ENCODE results near the gene ADCY7.

GRCh38 chr16:50292566-50292948 is 26.2 kb downstream of the ADCY7 start:
- TF ChIP-seq ARNTL (CRISPR knock-in tag; IDR thresholded peaks at IDR 0.05; ENCODE audit: borderline replicate concordance, low read depth) (no peak), ESRRG (CRISPR knock-in tag; IDR thresholded peaks at IDR 0.05) (no peak), CREB5 (CRISPR knock-in tag; IDR thresholded peaks at IDR 0.05; ENCODE audit: low read depth) (no peak), GLIS3 (CRISPR knock-in tag; IDR thresholded peaks at IDR 0.05) (no peak), TOX (CRISPR knock-in tag; IDR thresholded peaks at IDR 0.05; ENCODE audit: borderline replicate concordance) (no peak), POU6F1 (CRISPR knock-in tag; IDR thresholded peaks at IDR 0.05; ENCODE audit: borderline replicate concordance, low read depth) (no peak), RARB (CRISPR knock-in tag; IDR thresholded peaks at IDR 0.05) (no peak), TSHZ2 (CRISPR knock-in tag; IDR thresholded peaks at IDR 0.05) (no peak), TCF4 (CRISPR knock-in tag; IDR thresholded peaks at IDR 0.05; ENCODE audit: borderline replicate concordance) (no peak)

All from SK-N-SH treated with all-trans-retinoic acid at 6 μM for 48 hours (cell line).